Activated naive CD8-positive, alpha-beta T cell treated with anti-CD3 and anti-CD28 coated beads, Interleukin-2, amount 10 ng/mL, durations not matched to agents 7 days and 5 days (primary cell): Measurements from ENCODE around the gene CPEB1. TPM values are rescaled to one million over a fixed set of nuclear protein-coding genes. Genes with fewer than 3 reads are reported as not detected.

Experiments
- ATAC-seq: fragments of 150-1000 bp; cut with Tn5 transposase; one replicate; pipeline ENCODE4 v1.10.0; 2021; ENCODE audit warnings: low read depth, moderate library complexity
- POLR2A ChIA-PET: fragments of 350-600 bp; sonication (Branson Sonifier 250); formaldehyde crosslinking; loops from one replicate; lab custom pipeline; 2021; ENCODE audit warnings: antibody characterized with exemption; lab: Charles Lee
- DNase-seq: peaks from one replicate; pipeline ENCODE4 v3.0.0; 2021
- H3K27ac Mint-ChIP-seq: one replicate; pipeline ENCODE4 v1.8.0; 2022; ENCODE audit warnings: mild to moderate bottlenecking, mixed read lengths
- H3K27me3 Mint-ChIP-seq: one replicate; pipeline ENCODE4 v1.8.0; 2022; ENCODE audit warnings: mild to moderate bottlenecking, moderate library complexity, mixed read lengths
- H3K36me3 Mint-ChIP-seq: one replicate; pipeline ENCODE4 v1.8.0; 2021; ENCODE audit warnings: mild to moderate bottlenecking, mixed read lengths
- H3K4me1 Mint-ChIP-seq: one replicate; pipeline ENCODE4 v1.8.0; 2021; ENCODE audit warnings: mixed read lengths
- H3K4me3 Mint-ChIP-seq: one replicate; pipeline ENCODE4 v1.8.0; 2022; ENCODE audit warnings: mild to moderate bottlenecking, moderate library complexity, mixed read lengths
- H3K9me3 Mint-ChIP-seq: one replicate; pipeline ENCODE4 v1.8.0; 2021; ENCODE audit warnings: mixed read lengths
- total RNA-seq, 2 experiments: library from RNA; stranded (reverse); gene quantifications; one replicate each; pipeline ENCODE4 v1.2.3, GENCODE V29; 2021

CPEB1 gene
- total RNA-seq, 2 experiments from 2014 or later = 0.58 to 0.74 TPM

DNA sequence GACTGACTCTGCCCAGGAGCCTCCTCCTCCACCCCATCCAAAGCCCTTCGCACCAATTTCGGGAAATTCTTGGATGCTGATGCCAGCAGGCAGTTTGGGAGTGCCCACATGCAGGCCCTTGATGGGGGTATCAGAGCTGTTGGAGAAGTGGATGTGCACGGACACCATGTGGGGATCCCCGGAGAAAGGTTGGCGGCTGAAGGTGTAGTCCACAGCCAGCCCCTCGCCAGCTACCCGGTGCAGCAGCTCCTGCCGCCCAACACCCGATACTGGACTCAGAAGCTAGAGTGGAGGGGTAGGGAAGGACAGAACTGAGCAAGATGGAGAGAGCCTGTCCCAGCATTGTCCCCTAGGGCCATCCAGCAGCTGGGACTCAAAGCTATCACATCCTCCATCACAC, 15.5 kb upstream of the CPEB1 start:
- POLR2A ChIA-PET = no interaction called here
- no peak overlapping the region for H3K27ac Mint-ChIP-seq
- peaks cover 2% of the 10 kb centered on the region for H3K27me3 Mint-ChIP-seq

DNA sequence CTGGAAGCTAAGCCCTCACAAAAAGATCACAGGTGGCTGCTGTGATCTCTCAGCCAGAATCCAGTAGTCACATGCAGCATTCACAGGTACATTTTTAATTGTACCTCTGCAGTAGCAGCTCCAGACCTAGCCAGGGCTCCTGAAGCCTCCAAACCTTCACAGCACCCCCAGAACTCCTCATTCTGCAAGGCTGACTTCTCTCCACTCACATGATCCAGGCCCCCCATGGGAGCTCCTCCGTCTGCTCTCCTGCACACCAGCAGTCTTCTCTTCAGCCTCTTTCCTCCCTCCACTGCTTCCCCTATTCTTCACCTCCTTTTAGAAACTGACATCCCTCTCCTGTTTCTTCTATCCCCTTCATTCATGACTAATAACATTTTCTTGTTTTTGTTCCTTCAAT, 13.2 kb upstream of the CPEB1 start:
- ATAC-seq = no peak
- Mint-ChIP-seq H3K9me3 (no peaks in the 10 kb centered on the region), H3K36me3 (no peaks in the 10 kb centered on the region), H3K4me1 (no peaks in the 10 kb centered on the region), H3K27me3 (peaks cover 2% of the 10 kb centered on the region), H3K27ac (no peak overlapping the region), H3K4me3 (no peak overlapping the region)
- POLR2A ChIA-PET = no interaction called here
- DNase-seq = no peak

More for the DNA sequence above, 15.5 kb upstream of the CPEB1 start:
- no peak overlapping the region for H3K4me3 Mint-ChIP-seq
- no peak for ATAC-seq
- H3K9me3 Mint-ChIP-seq = no peaks in the 10 kb centered on the region
- DNase-seq = no peak
- no peaks in the 10 kb centered on the region for H3K4me1 Mint-ChIP-seq
- H3K36me3 Mint-ChIP-seq = no peaks in the 10 kb centered on the region

DNA sequence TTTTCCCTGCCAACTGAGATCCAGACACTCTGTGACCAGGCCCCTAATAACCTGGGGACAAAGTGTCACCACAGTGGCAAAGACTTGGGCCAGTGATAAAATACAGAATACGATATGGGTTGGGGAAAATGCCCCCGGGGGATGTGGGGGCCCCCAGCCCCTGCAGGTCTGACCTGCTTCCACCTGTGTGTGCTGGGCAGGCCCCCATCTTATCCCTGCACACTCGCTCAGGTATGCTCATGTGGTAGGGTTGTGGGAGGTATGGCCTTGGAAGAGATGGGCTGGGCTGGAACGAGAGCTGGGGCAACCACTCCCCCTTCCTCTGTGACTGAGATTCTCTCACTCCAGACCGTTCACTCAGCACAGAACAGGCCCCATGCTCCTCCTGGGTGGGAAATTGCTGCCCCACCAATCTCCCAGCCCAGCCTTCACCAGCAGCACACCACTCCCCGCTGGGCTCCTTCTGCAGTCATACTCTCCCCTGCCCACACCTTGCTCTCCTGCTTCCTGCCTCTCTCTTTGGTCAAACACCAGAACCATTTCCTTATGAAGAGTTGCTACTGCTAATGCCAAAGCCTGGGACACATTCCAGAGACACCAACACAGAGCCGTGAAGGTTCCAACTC, 9.6 kb upstream of the CPEB1 start:
- Mint-ChIP-seq H3K27me3 (peaks cover 17% of the 10 kb centered on the region), H3K9me3 (no peaks in the 10 kb centered on the region), H3K36me3 (no peaks in the 10 kb centered on the region), H3K27ac (no peak overlapping the region), H3K4me3 (no peak overlapping the region), H3K4me1 (no peaks in the 10 kb centered on the region)
- ATAC-seq (no peak), DNase-seq (no peak)
- POLR2A ChIA-PET = no interaction called here

DNA sequence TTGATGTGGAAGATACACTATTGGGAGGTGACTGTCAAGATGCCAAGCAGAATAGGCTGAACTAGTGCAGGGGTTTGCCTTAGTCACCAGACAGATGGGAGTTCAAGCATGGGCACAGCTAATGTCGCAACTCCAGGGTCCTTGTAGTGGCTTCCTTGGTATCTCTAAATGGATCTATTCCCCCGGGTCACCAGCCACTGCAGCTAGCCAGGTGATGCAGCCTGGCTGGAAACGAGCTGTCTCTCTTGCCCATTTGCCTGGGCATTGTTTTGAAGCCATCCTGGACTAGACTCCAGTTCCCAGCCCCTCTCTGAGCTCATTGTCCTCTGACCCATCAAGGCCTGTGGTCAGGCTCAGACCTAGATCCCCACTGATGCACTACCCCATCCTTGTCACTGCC, 8.4 kb upstream of the CPEB1 start:
- H3K9me3 Mint-ChIP-seq = no peaks in the 10 kb centered on the region

DNA sequence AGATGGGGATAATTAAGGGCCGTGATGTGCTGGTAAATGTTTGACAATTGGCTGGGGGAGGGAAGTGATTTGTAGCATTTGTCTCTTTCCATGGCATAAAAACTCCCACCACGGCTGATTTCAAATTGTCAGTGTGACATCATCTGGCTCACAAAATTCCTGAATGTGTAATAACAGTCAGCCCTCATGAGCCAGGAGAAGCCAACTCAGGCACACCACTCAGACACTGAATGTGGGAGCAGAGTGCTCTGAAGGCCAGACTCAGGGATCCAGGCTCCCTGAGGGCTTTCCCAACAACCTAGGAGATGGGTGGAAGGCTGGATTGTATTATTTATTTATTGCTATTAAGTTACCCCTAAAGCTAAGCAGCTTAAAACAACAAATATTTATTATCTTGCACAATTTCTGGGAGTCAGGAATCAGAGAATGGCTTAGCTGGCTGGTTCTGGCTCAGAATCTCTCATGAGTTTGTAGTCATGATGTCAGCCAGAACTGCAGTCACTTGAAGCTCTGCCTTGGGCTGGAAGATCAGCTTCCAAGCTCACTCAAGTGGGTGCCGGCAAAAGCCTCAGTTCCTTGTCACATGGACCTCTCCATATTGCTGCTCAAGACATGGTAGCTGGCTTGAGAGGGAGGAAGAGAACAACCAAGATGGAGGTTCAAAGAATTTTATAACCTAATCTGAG, 6.5 kb upstream of the CPEB1 start:
- Mint-ChIP-seq H3K4me3 (no peak overlapping the region), H3K27me3 (peaks cover 30% of the 10 kb centered on the region), H3K4me1 (peaks cover 1% of the 10 kb centered on the region), H3K27ac (no peak overlapping the region), H3K36me3 (no peaks in the 10 kb centered on the region), H3K9me3 (no peaks in the 10 kb centered on the region)
- no peak for ATAC-seq
- no peak for DNase-seq
- POLR2A ChIA-PET = no interaction called here

More for the DNA sequence above, 8.4 kb upstream of the CPEB1 start:
- Mint-ChIP-seq H3K27me3 (peaks cover 21% of the 10 kb centered on the region), H3K27ac (no peak overlapping the region), H3K36me3 (no peaks in the 10 kb centered on the region), H3K4me1 (no peaks in the 10 kb centered on the region), H3K4me3 (no peak overlapping the region)
- ATAC-seq (no peak), DNase-seq (no peak)
- POLR2A ChIA-PET = no interaction called here

DNA sequence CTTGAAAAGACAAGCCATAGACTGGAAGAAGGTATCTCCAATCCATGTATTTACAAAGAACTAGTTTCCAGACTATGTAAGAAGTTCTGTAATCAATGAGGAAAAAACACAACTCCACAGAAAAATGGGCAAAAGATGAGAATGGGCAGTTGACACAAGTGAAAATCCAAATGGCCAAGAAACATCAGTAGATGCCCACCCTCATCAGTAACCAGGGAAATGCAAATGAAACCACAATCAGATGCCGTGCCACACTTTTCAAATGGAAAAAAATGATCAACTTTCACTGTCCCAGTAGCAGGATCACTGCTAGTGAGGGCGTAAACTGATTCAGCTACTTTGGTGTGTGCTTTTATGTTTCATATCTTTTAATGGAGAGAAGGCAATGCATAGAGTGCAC, 4.5 kb upstream of the CPEB1 start:
- H3K36me3 Mint-ChIP-seq = no peaks in the 10 kb centered on the region
- no peak overlapping the region for H3K4me3 Mint-ChIP-seq
- peaks cover 36% of the 10 kb centered on the region for H3K27me3 Mint-ChIP-seq
- ATAC-seq = no peak
- peaks cover 1% of the 10 kb centered on the region for H3K4me1 Mint-ChIP-seq
- H3K9me3 Mint-ChIP-seq = no peaks in the 10 kb centered on the region
- POLR2A ChIA-PET = no interaction called here
- DNase-seq = no peak
- H3K27ac Mint-ChIP-seq = no peak overlapping the region

DNA sequence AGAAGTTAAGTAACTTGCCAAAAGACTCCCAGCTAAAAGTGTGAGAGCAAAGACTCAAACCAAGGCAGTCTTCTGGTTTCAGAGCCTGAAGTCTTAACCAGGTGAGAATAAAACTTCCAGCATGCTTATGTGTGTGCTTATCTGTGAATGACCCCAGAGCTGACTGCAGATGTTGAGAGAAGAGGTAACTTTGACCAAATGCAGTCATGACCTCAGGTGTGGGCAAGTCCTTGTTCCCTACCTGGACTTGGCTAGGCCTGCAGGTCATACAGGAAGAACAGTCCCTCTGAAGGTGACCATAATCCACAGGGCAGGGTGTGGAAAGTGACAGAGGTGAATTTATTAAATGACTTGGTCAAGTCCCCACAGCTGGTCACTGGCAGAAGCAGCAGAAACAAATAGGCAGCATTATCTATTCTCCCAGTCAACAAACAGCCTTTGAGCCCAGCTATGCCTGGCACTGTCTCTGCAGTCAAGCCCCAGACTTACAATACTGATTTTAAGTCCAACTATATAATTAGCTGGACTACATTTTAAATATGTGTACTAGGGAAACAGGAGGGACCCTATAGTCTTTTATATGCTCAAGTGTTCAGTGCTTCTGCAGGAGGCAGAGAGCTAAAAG, 3.0 kb upstream of the CPEB1 start:
- H3K4me1 Mint-ChIP-seq = peaks cover 1% of the 10 kb centered on the region
- peaks cover 48% of the 10 kb centered on the region for H3K27me3 Mint-ChIP-seq
- no peak for DNase-seq
- no peak overlapping the region for H3K27ac Mint-ChIP-seq
- ATAC-seq = no peak
- H3K9me3 Mint-ChIP-seq = no peaks in the 10 kb centered on the region
- no peaks in the 10 kb centered on the region for H3K36me3 Mint-ChIP-seq
- no peak overlapping the region for H3K4me3 Mint-ChIP-seq
- POLR2A ChIA-PET = interaction anchor here (0.6 kb wide), 1 partner anchor 15 kb away, joined by 3 read pairs; no protein-coding TSS in a partner anchor

DNA sequence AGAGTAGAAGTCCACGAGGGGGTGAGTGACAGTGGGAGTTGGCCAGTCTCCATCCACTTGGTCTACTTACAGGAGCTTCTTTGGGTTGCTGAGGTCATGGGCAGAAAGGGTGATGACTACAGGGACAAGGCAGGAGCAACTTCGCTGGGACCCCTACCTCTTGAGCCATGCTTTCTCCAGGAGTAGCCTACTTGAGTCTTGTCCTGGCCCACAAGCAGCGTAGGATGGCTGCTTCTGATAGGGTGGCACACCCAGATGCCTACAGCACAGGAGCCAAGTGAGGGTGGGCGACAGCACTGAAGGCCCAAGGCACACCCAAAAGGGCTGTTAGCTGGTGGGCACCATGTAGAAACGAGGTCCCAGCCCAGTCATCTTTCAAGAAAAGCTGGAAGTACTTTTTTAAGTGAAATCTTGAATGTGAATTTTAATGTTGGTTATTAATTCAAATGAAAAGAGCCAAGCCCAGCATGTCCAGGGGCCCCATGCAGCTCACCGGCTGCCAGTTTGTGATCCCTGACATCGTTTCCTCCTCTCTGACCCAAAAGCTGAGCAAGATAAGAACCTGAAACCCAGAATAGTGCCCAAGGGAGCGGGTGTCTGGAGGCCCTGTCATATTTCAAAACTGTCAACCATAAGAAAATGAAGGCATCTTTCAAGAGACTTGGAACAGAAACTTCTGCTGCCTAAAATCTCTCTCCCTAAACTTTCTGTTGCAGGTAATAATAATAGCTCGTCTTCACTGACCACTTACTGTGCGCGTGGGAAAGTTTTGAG, 2.2 kb upstream of the CPEB1 start:
- Mint-ChIP-seq H3K27me3 (peaks cover 56% of the 10 kb centered on the region), H3K9me3 (no peaks in the 10 kb centered on the region), H3K4me3 (no peak overlapping the region), H3K4me1 (peaks cover 1% of the 10 kb centered on the region), H3K36me3 (no peaks in the 10 kb centered on the region), H3K27ac (no peak overlapping the region)
- POLR2A ChIA-PET = interaction anchor here (0.5 kb wide), 1 partner anchor 68 kb away, joined by 3 read pairs; no protein-coding TSS in a partner anchor
- ATAC-seq (no peak), DNase-seq (no peak)

DNA sequence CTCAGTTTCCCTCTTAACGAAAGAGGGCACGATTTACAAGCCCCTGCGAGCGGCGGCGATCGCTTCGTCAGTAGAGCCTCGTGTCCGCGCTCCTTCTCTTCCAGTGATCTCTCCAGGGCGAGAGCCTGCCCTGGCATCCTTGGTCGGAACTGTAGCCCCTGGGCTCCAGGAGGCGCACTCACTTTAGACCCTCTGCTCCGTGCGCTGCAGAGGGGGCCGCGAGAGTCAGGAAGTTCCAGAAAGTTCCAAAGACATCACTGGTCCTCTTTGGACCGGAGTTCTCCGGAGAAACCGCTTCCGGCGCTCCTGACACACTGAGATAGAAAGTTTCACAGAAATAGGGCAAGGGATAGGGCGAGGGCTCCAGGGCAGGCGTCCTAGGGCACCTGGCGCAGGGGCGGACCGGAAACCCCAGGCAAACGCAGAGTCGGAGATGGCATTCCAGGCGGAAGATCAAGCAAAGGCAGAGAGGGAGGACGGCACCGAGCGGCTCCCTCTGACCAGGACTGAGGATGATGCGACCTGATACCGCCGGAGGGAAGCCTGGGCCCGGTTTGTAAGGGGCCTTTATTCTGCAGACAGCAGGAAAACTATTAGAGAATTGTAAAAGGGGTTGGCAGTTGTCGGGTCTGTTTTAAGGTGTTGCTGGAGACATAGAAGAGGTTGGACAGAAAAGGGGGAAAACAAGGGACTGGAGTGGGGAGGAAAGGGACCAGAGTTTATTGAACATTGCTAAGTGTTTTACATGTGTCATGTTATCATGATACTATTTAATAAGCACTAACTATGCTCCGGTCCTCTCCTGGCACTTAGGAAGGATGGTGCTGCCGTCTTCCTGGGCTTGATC, 1.3 kb upstream of the CPEB1 start:
- POLR2A ChIA-PET = no interaction called here

DNA sequence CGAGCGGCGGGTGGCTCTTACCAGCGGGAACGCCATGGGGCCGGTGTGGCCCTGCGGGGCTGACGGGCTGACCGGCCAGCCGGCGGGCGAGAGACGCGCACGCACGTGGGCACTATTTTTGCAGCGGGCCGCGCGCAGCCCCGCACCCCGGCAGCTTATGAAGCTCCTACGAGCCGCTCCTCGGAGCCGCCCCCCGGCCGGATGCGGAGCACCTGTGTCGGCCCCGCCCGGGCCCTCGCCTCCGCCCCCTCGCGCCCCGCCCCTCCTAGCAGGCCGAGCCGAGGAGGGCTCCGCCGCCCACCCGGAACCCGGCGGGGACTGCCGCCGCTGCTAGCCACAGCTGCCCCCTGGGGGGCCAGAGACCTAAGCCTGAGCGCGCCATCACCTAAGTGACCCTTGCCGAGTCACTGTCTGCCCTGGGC, 683 bp upstream of the CPEB1 start:
- Mint-ChIP-seq H3K27me3 (peaks cover 57% of the 10 kb centered on the region), H3K4me3 (peak overlapping the region; percentile 32)

More for the DNA sequence above, 1.3 kb upstream of the CPEB1 start:
- H3K36me3 Mint-ChIP-seq = no peaks in the 10 kb centered on the region
- H3K4me1 Mint-ChIP-seq = peaks cover 1% of the 10 kb centered on the region
- peaks cover 59% of the 10 kb centered on the region for H3K27me3 Mint-ChIP-seq
- H3K27ac Mint-ChIP-seq = no peak overlapping the region
- ATAC-seq (no peak), DNase-seq (no peak)
- peak overlapping the region; percentile 32 for H3K4me3 Mint-ChIP-seq
- H3K9me3 Mint-ChIP-seq = no peaks in the 10 kb centered on the region

DNA sequence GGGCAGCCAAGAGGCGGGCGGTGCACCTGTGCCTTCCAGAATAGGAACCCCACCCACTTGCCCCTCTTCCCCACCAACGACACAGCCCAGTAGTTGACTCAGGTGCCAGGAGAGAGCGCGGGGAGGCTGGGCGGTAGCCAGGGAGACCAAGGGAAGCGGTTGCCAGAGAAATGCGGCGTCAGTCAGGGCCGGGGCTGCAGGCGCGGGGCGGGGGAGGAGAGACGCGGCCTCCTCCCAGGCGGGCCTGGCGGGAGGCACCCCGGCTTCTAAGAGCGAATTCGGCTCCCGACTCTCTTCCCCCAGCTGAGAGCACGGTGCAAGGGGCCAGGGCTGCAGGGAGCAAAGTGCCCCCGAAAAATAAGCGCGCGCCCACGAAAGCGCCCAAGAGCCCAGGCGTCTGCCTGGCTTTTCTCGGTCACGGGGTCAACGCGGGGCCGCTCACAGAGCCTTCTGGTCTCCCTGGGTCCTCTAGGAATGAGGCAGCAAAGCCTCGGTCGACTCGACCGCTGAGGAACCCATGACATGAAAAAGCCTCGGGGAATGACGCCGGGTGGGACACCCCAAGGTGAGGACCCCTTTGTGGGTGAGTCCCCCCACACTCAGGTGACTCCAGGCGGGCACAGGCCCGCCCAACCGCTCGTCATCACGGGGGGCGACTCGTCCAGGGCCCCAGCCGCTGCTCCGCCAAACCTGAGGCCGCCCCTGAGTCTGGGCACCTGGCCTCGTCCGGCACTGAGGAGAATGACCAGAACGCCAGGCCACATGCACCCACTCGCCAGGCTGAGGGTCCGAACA, 716 bp downstream of the CPEB1 start:
- H3K27ac Mint-ChIP-seq = no peak overlapping the region

More for the DNA sequence above, 683 bp upstream of the CPEB1 start:
- ATAC-seq = peak; percentile 84
- Mint-ChIP-seq H3K4me1 (peaks cover 1% of the 10 kb centered on the region), H3K36me3 (no peaks in the 10 kb centered on the region), H3K9me3 (no peaks in the 10 kb centered on the region), H3K27ac (no peak overlapping the region)
- peak; percentile 67 for DNase-seq
- POLR2A ChIA-PET = no interaction called here

More for the DNA sequence above, 716 bp downstream of the CPEB1 start:
- peak overlapping the region; percentile 70 for H3K4me3 Mint-ChIP-seq
- peaks cover 1% of the 10 kb centered on the region for H3K4me1 Mint-ChIP-seq
- DNase-seq (peak; percentile 34), ATAC-seq (no peak)
- no peaks in the 10 kb centered on the region for H3K9me3 Mint-ChIP-seq
- no peaks in the 10 kb centered on the region for H3K36me3 Mint-ChIP-seq
- H3K27me3 Mint-ChIP-seq = peaks cover 62% of the 10 kb centered on the region
- POLR2A ChIA-PET = no interaction called here
